Left cardiac atrium (tissue), 4 donors: ENCODE measurements around the gene FKBP10. TPM values are rescaled to one million over a fixed set of nuclear protein-coding genes. Genes with fewer than 3 reads are reported as not detected.

Source experiments
- ATAC-seq, 2 donors: fragments of 200-7000 bp; cut with Tn5 transposase; one replicate each; pipeline ENCODE4 v1.9.1; 2020; ENCODE audit warnings: mild to moderate bottlenecking in 2 of 2, moderate library complexity in 2 of 2
- DNase-seq: peaks from one replicate; pipeline ENCODE4 v3.0.0-alpha.2; 2020
- intact Hi-C, 2 donors: fragments of 100-400 bp; cut with DNase I; formaldehyde crosslinking; loops; one replicate each; pipeline versions ENCODE4 v1.14.1 to v1.15.1; 2022 to 2023
- total RNA-seq, 2 donors: library from RNA; stranded (reverse); fragmentation: NEBNext Ultra II Directional; extraction: Animal tissue kit (Norgen Biotek cat#: 25700); gene quantifications; one replicate each; pipeline ENCODE4 v1.2.1, GENCODE V29; 2021
- donor health status: DM: no; HTN: yes; CAD: no.
- donor health status: DM: no; HTN: yes; CAD: no; lungs with severe emphysema.
- donor health status: DM: yes; HTN: yes; CAD: no.
- donor health status: Dilated cardiomyopathy.

Gene FKBP10
- total RNA-seq, 2 donors from 2014 or later = 33.0 to 47.3 TPM

- intact Hi-C loops = no loop called here
- ATAC-seq (no peak), DNase-seq (peak; percentile 38)
Measured at GRCh38 chr17:41781404-41782110, 31.2 kb upstream of the FKBP10 start.

- DNase-seq = peak; percentile 79
- peak; percentile 6 to 24 for ATAC-seq
- intact Hi-C loops = no loop called here
Measured at GRCh38 chr17:41782142-41782541, 30.7 kb upstream of the FKBP10 start.

DNA sequence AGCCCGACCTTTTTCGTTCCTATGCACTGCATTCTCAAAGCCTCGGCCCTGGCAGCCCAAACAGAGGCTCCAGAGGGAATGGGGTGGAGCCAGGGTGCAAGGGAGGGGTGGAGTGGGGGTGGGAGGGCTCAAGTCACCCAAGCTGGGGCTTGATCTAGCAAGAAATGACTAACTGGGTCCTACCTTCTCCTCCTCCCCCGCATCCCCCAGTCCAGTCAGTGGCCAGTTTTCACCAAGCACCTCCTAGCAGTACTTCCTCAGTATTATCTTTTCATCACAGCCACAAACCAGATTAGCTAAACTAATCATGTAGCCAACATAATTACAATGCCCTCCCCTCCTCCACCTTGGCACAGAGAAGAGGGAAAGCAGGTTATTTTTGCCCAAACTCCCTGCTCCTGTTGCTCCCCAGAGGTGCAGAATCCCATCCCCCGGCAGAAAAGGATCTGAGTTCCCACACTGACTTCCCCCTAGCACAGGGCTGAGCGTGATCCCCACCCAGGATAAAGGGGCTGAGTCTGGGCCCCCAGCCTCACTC, 28.5 kb upstream of the FKBP10 start:
- DNase-seq (peak; percentile 60), ATAC-seq (peak in 1 of 2 donors; percentile 12)
- intact Hi-C loops = no loop called here

DNA sequence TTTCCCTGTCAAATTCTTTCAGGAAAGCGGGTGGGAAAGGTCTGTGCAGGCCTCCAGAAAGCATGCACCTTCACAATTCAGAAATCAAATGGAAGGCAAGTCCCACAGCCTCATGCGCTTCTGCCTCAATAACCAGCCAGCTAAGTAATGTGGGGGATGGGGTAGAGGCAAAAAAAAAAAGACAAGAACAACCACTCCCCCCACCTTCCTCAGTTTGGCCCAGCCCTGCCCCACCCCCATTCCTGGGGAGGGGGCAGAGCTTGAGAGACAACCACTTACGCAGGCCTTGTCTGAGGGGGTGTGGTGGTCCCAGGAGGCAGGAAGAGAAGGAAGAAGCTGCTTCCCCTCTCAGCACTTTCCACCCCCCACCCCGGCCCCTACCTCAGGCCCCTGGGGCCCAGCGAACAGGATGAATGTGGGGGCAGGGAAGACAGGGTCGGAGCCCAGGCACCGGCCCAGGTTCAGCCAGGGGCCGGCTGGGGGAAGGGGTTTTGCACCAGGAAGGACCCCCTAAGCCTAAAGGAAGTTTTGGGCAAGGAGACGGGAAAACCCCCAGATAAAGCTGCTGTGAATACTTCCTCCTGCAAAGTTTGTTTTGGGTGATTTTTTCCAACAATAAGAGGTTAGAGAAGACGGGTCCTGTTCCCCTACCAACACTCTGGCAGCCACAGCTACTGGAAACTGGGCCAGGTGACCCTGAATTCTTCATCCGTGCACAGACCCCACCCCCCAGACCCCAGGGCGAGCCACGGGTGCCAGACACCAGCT, 27.5 kb upstream of the FKBP10 start:
- DNase-seq (peak; percentile 46), ATAC-seq (peak in 1 of 2 donors; percentile 3)
- intact Hi-C loops = no loop called here

DNA sequence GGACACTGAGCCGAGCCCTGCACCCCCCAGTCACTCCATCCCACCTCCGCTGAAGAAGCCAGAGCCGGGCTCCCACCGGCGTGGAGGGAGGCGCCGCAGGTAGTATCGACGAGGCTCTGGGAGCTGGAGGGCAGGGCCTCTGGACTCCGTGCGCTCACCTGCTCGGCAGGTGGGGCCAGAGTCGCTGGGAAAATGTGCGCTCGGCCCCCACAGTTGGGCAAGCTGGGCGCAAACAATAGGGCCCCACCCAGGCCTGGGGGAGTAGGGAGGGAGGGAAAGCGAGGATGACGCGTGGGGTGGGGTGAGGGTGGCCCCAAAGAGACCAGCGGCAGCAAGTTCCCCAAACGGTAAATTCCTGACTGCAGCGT, 27.0 kb upstream of the FKBP10 start:
- intact Hi-C loops = no loop called here
- peak; percentile 5 to 14 for ATAC-seq
- peak; percentile 53 for DNase-seq

DNA sequence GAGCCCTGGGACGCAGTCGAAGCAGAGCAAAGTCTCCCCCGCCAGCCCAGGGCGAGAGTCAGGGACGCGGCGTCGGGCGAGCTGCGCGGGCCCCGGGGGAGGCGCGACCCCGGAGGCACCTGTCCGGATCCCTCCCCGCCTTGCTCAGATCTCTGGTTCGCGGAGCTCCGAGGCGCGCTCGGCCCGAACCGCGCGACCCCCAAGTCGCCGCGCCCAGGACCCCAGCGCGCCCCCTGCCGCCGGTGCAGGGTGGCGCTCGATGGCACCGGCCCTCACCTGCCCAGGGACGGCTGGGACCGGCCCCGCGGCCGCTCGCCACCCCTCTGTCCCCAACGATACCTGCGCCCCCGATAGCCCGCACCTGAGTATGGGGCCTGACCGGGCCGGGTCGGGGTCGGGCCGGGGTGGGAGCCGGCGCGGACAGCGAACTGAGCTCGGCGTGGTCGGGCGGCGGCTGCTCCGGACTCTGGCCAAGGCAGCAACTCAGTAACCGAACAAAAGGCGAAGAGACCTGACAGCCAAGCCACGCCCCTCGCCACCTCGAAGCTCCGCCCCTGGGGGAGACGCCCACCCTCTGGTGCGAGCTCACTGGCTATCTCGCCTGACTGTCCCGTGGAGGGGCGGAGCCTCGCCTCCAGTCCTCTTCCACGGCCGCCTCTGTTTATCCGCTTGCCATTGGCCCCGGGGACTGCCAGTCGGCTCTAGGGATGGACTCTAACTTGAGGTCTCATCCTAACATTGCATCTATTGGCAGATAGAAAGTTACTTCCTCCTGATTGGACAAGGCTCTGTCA, 26.4 kb upstream of the FKBP10 start, which contains the start of gene JUP:
Gene JUP, minus strand, starts transcription at position 485 of the 794 bp plus-strand sequence. CDS start 14,857 bp downstream, outside the sequence.
- peak; percentile 95 to 97 for ATAC-seq
- intact Hi-C loops = no loop called here
- DNase-seq = peak; percentile 100

DNA sequence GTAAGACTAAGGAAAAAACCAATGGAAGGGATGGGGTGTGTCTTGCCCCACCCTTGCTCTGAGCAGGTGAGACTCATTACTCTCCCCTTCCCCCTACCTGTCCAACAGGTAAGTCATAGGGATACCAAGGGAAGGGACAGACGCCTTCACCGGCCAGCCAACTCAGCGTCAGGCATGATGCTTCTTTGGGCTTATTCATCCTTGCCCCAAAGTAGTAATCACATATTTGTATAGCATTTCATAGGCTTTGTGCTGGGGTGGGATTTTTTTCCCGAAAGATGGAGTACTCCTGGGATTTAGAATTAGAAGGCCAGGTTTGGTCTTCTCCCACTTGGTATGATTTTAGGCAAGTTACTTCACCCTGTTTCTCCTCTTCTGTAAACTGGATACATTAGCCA, 25.8 kb upstream of the FKBP10 start:
- intact Hi-C loops = no loop called here
- no peak for DNase-seq
- no peak for ATAC-seq

DNA sequence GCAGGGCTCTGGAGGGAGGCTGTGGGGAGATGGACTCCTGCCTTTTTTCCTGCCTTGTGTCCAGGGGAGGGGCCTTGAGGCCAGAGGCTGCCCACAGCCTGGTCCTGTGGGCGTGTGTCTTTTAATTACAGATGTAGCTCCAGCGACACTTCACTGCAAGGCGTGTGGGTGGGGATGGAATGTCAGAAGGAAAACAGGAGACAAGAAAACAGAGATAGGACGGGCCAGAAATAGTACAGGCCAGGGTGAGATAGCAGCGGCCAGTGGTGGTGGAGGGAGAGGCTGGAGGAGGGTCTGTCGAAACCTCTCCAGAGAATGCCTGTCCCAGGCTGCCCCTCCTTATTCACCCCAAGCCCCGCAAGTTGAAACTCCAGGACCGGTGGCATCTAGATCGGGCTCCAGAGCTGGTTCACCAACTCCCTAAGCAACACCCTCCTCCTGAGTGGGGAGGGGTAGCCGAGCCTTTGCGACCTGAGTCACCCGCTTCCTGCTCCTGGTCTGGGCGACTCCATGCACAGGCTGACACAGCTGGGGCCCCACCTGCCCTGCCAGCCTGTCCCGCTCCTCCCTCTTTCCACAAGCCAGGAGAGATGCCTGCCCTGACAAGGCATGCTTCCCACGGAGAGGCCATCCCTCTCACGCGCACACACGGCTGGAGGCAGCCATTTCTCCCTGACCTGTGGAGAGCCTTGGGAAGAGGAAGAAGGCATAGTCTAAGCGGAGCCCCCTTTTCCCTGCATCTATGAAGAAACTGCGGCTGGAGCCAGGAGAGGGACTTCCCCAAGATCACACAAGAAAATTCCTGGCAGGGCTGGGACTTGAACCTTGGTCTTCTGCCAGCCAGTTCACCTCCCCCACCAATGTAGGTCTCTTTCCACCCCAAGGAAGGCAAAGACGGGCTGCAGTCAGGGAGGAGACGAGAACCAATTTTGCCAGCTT, 19.7 kb upstream of the FKBP10 start:
- intact Hi-C loops = no loop called here
- peak; percentile 83 to 88 for ATAC-seq
- DNase-seq = peak; percentile 72

GRCh38 chr17:41793784-41794539, 18.8 kb upstream of the FKBP10 start:
- DNase-seq (no peak), ATAC-seq (peak in 1 of 2 donors; percentile 14)
- intact Hi-C loops = no loop called here

DNA sequence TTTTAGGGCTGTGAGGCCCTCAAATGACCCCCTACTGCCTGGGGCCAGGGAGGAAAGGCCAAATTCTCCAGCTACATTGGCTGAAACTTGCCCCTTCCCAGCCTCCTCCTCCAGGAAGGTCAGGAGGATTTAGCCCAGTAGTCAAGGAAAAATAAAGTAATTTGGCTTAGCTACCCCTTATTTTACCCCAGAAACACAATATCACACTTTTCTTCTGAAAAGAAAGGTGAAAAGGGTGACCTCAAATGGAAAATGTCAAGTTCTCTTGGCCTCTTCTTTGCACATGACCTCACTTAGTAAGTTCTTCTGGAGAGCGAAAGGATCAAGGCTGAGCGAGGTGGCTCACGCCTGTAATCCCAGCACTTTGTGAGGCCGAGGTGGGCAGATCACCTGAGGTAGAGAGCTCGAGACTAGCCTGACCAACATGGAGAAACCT, 18.2 kb upstream of the FKBP10 start:
- DNase-seq (no peak), ATAC-seq (no peak)
- intact Hi-C loops = no loop called here

- ATAC-seq (no peak), DNase-seq (no peak)
- intact Hi-C loops = no loop called here
Measured at GRCh38 chr17:41796121-41796895, 16.5 kb upstream of the FKBP10 start.

DNA sequence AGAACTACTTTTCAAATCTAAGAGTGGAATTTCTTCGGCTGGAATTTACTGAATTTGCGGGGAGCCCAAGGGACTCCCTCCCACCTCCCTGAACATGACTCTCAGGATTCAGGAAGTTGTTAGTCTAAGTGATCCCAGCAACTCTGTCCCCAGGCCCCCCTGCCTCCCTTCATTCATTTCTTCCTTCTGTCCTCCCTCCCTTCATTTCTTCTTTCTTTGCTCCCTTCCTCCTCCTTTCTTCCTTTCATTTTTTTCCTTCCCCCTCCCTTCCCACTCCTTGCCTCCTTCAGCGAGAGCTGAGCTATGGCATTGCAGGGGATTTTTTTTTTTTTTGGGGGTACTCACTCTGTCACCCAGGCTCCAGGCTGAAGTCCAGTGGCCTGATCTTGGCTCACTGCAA, 15.4 kb upstream of the FKBP10 start:
- ATAC-seq = no peak
- DNase-seq = no peak
- intact Hi-C loops = no loop called here

- ATAC-seq (no peak), DNase-seq (no peak)
- intact Hi-C loops = no loop called here
Measured at GRCh38 chr17:41799366-41799765, 13.4 kb upstream of the FKBP10 start.

GRCh38 chr17:41800601-41801373, 12.0 kb upstream of the FKBP10 start:
- intact Hi-C loops = loop anchor here (1.0 to 5.0 kb wide), 2 partner anchors 62 to 63 kb away; no protein-coding TSS in a partner anchor
- ATAC-seq = peak; percentile 38 to 83
- DNase-seq = peak; percentile 43

DNA sequence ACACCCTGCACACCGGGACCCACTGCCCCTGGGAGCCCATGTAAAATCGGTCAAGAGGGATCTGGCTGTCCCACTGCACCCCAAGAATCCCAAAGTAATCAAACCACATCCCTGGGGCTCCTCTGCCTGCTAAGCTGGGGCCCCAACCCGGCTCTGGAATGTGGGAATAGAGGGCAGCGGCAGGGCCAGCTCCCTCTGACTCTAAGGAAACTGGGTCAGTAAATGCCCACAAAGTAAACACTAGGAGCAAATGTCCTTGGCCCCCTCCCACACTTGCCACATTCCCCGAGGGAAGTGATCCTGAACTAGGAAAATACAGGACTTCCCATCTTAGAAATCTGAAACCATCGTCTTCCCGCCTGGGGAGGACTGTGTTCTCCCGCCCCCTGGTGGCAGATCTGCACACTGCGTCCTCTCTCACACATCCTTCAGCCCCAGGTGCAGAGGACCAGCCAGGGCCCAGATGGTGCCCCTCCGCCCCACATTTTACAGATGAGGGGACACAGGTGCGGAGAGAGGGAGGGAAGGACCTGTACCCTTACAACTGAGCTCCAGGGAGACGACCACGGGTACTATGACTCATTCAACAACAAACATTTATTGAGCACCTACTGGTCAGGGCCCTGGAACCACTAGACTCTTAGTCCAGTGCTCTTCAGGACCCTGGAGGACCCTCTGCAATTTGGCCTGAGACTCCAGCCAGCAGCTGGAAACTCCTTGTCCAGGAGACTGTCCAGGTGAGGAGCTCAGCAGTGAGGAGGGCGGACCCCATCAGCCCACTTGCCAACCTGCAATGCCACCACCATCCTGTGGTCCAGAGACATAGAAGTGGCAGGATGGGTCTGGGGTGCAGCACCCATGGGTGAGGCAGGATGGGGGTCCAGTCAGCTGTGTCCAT, 11.2 kb upstream of the FKBP10 start:
- intact Hi-C loops = loop anchor here (1.0 to 5.0 kb wide), 2 partner anchors 63 to 64 kb away; no protein-coding TSS in a partner anchor
- DNase-seq (peak; percentile 83), ATAC-seq (peak; percentile 82 to 85)
